GM21528 (cell line): ENCODE measurements around the gene ASIC1.
"Not testable (repeated sequence)": the region's sequence is repeated elsewhere in the genome, so short reads cannot be mapped to it uniquely, and the experiment has no call there.

Experiments
- ATAC-seq: cut with Tn5 transposase; IDR thresholded peaks from one replicate; pipeline ENCODE4 v1.9.1; 2021; ENCODE audit warnings: mild to moderate bottlenecking, moderate library complexity; ENCODE audit not compliant: unreplicated experiment, low FRiP score

The ASIC1 gene

DNA sequence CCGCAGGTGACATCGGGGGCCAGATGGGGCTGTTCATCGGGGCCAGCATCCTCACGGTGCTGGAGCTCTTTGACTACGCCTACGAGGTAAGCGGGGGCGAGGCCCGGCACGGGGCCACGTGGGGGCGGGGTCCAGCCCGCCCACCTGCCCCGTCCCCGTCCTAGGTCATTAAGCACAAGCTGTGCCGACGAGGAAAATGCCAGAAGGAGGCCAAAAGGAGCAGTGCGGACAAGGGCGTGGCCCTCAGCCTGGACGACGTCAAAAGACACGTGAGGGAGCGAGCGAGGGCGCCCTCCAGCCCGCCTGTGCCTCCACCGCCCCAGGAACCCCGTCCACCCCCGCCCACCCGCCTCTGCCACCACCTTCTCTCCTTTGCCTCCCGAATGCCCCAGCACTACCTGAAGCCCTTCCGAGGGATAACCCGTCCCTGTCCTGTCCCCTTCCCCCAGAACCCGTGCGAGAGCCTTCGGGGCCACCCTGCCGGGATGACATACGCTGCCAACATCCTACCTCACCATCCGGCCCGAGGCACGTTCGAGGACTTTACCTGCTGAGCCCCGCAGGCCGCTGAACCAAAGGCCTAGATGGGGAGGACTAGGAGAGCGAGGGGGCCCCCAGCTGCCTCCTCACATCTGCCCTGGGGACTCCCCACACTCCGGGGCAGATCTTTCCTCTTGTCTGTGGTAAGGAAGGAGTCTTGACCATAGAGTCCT, 23.9 kb downstream of the ASIC1 start:
- no peak for ATAC-seq

DNA sequence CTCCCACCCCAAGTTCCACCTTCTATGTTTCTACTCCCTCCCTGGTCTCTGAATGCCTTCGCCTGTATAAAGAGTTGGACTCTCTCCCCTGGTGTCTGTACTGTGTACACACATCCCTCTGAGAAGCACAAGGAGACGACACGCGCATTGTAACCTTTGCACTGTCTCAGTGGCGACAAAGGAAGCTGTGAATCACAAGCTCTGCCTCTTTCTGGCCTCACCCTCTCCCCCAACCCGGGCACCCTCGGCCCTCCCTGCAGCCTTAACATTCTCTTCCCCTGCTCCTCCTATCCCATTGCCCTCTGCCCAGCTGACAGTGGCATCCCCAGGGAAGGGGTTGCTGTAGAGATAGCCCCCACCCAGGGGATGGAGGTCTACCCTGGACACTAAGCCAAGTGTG, 25.2 kb downstream of the ASIC1 start:
- ATAC-seq = no peak

DNA sequence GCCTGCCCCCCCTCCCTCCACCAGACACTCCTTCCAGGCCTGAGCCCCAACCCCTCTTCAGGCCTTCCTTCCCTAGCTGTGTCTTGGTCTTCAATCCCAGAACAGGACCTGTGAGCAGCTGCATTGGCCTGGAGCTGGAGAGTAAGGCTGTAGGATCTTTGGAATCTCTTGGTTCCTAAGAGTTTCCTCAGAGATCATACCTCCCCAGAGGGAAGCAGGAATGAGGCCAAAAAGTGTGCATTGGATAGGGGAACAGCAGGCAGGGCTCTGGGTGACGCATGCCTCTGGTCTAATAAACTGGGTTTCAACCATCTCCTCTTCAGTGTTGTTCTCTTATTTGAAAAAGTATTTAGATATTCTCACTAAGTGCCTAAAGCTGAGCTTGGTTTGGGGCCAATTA, 25.9 kb downstream of the ASIC1 start:
- ATAC-seq = no peak

DNA sequence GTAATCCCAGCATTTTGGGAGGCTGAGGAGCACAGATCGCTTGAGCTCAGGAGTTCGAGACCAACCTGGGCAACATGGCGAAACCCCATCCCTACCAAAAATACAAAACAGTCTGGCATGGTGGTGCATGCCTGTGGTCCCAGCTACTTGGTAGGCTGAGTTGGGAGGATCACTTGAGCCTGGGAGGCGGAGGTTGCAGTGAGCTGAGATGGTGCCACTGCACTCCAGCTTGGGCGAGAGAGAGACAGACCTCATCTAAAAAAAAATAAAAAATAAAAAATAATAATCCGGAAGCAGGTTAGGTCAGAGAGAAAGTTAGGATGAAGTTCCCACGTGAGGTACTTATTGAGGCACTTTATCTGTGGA, 27.0 kb downstream of the ASIC1 start:
- ATAC-seq = not testable (repeated sequence)

DNA sequence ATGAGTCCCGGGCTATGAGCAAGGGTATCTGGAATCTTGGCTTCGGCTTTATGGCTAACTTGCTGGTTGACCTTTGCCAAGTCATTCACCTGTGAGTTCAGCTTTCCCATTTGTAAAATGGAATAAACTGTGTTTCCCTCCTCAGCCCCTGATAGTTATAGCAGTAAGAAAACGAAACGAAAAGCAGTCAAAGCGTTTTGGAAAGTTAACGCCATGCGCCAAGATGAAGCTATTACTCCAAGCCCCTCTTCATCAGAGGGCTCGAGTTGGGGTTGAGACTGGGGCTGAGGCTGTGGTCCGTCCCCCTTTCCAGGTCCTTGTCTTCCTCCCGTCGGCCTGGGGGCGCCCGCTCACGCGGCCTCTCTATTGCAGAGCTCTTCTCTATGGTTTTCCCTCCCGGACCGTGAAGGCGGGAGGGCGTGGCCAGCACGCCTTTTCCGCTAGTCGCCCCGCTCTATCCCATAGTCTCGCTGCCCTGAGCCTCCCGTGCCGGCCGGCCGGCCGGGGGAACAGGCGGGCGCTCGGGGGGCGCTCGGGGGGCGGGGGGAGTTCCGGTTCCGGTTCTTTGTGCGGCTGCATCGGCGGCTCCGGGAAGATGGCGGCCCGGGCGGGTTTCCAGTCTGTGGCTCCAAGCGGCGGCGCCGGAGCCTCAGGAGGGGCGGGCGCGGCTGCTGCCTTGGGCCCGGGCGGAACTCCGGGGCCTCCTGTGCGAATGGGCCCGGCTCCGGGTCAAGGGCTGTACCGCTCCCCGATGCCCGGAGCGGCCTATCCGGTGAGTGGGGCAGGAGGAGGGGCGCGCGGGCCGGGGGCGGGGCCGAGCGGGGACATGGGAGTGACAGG, 27.6 kb downstream of the ASIC1 start, which contains the start of gene SMARCD1:
Gene SMARCD1, plus strand, starts transcription at position 568 of the 840 bp plus-strand sequence. Its CDS starts 28 bp downstream, at position 596.
- peak; percentile 67 for ATAC-seq

DNA sequence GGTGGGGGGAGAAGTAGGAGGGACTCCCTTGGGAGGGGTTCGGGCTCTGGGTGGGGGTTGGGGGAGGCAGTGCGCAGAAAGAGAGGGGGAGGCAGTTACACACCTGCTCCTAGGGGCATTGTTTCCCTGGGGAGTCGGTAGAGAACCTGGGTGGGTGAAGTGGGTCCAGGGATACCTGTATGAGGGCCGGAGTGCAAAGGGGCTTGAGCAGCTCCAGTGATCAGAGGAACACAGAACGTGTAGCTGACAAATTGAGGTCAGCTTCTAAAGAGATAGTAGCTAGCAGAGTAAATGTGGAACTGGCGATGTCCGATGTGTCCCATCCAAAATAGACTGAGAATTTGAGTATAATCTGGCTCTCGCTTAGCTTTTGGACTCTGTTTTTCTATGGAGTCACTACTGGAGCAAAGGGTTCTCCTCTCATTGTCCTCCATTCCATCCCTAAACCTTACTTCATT, 28.2 kb downstream of the ASIC1 start:
- no peak for ATAC-seq

DNA sequence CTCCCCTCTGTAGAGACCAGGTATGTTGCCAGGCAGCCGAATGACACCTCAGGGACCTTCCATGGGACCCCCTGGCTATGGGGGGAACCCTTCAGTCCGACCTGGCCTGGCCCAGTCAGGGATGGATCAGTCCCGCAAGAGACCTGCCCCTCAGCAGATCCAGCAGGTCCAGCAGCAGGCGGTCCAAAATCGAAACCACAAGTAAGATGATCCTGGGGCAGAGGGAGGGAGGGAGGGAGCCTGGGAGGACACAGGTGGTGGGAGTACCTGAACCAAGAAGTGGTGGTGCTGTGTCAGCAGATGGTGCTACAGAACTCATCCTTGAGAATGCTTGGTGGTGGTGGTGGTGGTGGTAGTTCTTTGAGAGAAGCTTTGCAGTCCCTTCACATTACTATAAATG, 28.8 kb downstream of the ASIC1 start:
- no peak for ATAC-seq

DNA sequence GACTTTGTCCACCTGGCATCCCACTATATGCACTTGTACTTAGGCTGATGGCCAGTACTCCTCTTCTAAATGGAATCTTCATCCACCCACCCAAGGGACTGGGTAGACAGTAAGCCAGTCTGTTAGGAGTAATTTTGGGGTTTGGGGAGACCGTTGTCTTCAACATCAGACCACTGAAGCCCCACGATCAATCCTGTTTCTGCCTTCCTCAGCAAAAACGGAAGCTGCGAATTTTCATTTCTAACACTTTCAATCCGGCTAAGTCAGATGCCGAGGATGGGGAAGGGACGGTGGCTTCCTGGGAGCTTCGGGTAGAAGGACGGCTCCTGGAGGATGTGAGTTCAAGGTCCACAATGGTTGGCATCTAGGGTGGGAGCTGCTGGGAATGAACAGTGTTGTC, 29.8 kb downstream of the ASIC1 start:
- ATAC-seq = no peak

DNA sequence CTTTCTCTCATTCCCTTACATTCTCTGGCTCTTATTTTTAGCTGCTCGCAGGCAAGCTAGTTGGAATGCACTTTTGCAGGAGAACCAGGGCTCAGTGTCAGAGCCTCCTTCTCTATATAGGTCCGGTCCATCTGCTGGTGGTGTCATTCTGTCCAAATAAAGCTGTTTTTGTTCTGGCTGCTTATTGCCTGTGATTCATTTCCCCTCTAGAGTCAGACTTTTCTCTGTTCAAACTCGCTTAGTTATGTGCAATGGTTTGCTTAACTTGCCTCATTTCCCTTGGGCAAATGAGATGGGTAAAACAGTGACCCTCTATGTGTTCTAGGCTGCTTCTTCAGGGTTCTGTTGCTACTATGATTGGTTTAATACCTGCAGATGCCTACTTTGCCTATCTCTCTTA, 30.6 kb downstream of the ASIC1 start:
- ATAC-seq = no peak

DNA sequence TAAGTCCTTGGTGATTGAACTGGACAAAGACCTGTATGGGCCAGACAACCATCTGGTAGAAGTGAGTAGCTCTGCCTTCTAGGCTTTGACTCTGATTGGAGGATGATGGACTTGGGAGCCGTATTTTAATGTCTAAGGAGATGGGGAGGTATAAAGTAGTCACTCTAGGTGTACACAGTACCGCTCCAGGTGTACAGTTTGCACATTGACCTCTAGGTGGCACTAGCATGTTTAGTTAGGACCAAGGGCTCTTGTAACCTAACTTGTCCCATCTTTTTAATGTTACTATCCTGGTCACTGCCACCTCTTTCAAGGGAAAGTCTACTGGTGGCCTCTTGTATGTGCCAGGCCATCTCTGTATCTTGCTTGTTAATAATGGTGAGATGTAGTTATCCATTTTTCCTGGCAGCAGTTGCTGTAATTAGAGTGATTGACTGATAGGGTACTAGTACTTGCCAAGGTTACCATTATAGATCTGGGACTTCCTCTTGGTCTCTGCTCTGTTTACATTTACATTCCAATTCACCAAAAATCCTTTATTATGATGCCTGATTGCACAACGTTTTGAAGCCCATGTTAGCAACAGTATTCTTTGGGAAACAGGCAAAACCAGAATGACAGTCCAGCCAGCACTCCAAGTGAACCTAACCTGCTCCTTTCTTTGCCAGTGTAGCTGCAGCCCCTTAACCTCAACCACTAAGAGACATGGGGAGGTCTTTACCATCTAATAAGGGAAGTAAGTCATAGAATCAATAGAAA, 31.4 kb downstream of the ASIC1 start:
- ATAC-seq = no peak

DNA sequence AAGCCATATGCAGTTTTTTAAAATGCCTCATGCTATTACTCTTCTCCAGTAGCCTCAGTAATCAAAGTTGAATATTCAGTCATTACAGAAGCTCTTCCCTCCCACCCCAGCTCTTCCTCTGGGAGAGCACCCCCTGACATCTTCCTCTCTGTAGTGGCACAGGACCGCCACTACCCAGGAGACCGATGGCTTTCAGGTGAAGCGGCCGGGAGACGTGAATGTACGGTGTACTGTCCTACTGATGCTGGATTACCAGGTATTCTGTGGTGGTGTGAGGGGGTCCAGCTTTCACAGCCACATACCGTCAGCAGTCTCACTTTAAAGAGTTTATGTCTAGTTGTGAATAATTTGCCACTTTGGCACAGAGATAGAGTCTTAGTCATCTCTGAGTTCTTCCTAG, 32.3 kb downstream of the ASIC1 start:
- ATAC-seq = no peak

DNA sequence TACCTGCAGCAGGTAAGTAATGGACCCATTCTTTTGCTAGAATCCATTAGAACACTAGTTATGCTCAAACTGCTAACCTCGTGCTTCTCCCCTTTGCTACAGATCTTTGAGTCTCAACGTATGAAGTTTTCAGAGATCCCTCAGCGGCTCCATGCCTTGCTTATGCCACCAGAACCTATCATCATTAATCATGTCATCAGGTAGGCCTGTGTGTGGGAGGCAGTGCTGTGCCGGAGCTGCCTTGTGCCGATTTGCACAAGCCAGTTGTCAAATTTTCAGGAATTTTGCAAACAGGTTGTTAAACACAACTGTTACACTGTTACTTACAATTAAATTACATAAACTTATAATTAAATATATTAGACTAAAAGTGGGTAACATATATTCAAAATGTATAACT, 33.0 kb downstream of the ASIC1 start:
- ATAC-seq = no peak

DNA sequence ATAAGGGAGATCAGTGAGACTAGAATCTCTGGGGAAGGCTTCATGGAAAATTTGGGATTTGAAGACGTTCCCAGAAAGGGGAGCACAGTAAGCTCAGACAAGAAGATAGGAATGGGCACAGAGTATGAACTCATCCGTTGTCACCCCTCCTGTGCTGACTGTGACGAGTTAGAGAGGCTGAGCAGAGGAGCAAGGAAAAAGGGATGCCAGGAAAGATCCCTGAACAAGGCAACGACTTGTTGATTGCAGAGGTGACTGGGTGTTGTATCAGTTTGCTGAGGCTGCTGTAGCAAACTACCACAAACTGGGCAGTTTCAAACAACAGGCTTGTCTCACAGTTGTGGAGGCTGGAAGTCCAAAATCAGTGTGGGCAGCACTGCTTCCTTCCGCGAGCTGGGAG, 40.6 kb downstream of the ASIC1 start:
- ATAC-seq = no peak

DNA sequence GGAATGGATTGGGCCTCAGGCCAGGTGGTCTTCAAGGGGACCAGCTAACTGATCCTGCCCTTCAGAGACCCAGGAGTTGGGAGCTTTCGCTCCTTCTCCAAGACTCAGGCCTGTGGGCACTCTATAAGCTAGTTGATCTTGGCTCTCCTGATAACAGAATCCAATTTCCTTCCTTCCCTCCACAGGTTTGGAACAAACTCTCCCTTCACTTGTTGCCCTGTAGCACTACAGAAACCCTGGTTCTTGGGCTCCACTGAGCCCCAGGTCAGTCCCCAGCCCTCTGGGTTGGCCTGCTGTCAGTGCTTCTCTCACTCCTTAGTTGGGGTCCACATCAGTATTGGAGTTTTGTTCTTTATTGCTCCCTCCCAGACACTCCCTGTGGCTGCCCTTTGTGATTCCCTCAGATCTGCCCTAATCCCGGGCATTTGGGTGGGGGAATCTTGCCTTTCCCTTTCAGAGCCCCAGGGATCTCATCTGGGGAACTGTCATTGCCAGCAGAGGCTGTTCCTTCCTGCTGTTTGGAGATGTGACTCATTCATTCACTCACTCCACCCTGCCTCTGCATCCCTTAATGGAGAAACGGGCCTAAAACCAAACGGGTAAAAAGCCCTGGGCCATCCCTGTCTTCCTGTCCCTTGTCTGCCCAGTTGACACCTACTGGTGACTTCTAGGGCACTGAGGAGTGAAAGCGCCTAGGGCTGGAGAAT, 42.1 kb downstream of the ASIC1 start:
- ATAC-seq = no peak

DNA sequence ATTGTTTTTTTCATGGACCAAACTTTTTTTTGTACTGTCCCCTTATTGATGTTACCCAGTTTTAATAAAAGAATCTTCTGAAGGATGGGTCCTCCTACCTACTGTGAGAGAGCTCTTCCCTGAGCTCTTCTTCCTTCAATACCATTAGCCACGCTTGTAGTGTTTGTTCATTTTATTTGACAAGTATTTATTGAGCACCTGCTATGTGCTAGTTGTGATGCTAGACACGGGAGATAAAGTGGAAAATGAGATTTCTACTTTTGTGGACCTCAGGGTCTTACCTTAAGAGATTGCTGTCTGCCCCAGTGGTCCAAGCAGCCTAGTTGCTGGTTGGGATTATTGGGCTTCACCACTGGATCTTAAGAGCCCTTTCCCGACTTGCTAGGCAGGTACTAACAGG, 43.2 kb downstream of the ASIC1 start:
- ATAC-seq = no peak

DNA sequence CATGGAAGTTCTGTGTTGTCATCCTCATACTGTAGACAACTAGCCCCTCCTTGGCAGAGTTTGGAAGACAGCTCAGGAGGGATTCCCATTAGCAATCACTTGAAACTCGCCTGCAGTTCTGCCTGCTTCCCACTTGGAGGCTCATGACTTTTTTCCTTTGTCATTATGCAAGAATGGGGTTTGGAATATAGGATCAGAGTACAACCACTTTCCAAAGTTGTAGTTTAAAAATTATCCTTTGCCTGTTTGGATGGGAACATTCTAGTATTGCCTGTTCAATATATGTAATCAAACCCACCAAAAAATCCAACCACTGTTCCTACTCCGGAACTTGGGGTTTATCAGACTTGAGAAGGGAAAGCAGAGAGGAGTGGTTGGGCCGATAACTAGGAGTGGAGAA, 44.3 kb downstream of the ASIC1 start:
- ATAC-seq = no peak

DNA sequence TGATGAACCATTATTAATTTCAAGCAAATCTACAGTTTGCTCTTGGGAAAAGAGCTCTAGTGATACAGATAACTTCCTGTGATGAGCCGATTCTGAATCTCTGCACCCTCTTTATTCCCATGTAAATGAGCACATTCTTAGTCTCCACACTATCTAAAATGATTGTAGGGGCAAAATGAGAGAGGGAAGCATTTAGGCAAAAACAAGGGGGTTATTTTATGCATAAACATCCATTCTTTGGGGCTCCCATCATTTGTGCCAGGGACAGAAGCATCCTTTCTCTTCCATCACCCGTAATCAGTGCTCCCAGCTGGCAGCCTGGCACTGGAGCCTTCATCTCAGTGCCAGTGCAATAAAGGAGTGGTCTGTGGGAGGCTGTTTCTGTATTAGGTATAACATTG, 44.7 kb downstream of the ASIC1 start:
- no peak for ATAC-seq

DNA sequence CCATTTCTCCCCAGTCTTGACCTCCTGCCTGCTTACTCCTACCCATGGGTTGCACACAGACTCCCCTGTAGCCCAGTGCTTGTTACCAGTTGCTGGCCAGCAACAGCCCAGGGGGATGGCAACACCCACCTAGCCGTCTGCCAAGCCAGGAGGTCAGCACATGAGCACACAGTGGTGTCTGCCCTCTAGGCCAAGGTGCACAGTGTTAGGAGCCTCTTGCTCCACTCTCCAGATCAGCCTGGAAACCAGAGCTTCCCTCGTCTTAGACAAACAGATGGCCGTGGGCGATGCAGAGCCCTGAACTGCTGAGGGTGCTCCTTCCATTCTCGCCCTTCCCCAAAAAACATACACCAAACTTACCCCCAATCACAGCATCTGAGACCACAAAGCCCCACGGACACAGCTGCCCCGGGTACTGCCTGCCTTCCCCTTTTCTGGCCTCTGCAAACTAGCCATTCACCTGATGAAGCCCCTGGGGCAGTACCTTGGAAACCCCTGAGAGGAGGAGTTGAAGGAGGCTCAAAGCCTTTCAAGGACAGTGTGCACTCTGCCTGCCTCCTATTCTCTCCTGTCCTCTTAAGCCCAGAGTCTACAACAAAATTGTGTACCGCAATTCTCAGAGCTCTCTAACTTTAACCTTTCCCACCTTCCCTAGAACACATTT, 45.4 kb downstream of the ASIC1 start:
- ATAC-seq = no peak

DNA sequence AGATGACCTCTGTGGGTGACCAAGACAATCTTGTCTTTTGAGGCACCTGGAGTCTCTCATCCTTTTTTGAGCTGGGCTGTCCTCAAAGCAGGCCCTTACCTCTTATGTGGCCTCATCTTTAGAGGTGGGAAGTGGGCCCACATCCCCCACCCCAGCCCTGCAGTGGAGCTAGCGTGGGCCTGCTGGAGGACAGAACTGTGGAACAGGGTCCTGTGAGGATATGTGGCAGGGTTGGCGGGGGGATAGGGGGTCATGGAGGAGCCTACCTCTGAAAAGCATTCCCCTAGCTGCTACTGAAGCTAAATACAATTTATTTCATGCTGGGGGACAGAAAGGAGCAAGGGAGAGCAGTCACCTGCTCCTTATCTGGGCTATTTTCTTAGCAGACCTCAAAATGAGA, 46.0 kb downstream of the ASIC1 start:
- no peak for ATAC-seq

DNA sequence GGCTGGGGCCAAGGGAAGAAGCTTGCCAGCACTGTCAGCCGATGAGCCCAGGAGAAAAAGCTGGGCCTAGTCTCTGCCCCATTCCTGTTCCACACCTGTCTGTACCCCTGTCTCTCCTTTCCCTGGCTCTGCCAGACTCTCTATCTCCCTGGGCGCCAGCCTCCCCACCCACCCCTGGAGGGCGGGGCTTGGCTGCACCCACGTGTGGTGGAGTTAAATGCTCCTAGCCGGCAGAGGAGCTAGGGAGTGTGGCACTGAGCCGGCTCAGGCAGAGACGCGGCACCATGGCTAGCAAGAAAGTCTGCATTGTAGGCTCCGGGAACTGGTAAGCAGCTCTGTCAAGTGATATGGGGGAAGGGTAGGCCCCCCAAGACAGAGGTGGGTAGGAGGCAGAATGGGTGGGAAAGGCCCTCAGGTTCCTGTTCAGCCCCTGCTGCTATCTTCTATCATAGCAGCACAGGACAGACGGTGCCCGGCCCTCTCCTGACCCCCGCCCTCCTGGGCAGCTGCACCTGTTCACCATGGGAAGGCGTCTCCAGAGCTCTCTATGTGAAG, 46.4 kb downstream of the ASIC1 start, which contains the start of gene GPD1:
Gene GPD1, plus strand, starts transcription at position 242 of the 555 bp plus-strand sequence. Its CDS starts 43 bp downstream, at position 285.
- ATAC-seq = no peak
